ENCODE results near the gene CGB7. TPM values are rescaled to one million over a fixed set of nuclear protein-coding genes. Genes with fewer than 3 reads are reported as not detected.
"Not testable (repeated sequence)": the region's sequence is repeated elsewhere in the genome, so short reads cannot be mapped to it uniquely, and the experiment has no call there.

Gene CGB7
- total RNA-seq, 4 donors from 2014 or later: 0.20 TPM; not detected in 3

- in situ Hi-C loops (cut with MboI; ENCODE audit: low pct_ligation_motif_present in 1 of 4, low pct_unique_long_range_greater_than_20kb in 1 of 4, low sequenced_read_pairs in 3 of 4); H3K36me3 ChIP-seq; H3K9me3 ChIP-seq; H3K27ac ChIP-seq; H3K4me1 ChIP-seq; DNase-seq; H3K27me3 ChIP-seq; H3K4me3 ChIP-seq; intact Hi-C loops (cut with DNase I; ENCODE audit: low total_unique reads): not testable (repeated sequence)
- TF ChIP-seq CTCF (IDR thresholded peaks at IDR 0.05): peak in 1 of 5 experiments; percentile 26
- 45 to 93% methylated on average over 2 to 26 of the region's 28 CpGs for WGBS, 2 donors (ENCODE audit: low coverage in 1 of 2)
Observed at GRCh38 chr19:49031642-49032301, 25.8 kb downstream of the CGB7 start, which contains the start of gene CGB2. CGB2 (plus strand) TSS chr19:49031890; CDS start chr19:49032096, 206 bp downstream.

- H3K4me3 ChIP-seq; H3K27me3 ChIP-seq; H3K36me3 ChIP-seq; DNase-seq; in situ Hi-C loops (cut with MboI; ENCODE audit: low pct_ligation_motif_present in 1 of 4, low pct_unique_long_range_greater_than_20kb in 1 of 4, low sequenced_read_pairs in 3 of 4); H3K9me3 ChIP-seq; H3K4me1 ChIP-seq; intact Hi-C loops (cut with DNase I; ENCODE audit: low total_unique reads); H3K27ac ChIP-seq: not testable (repeated sequence)
- WGBS, 2 donors (ENCODE audit: low coverage in 1 of 2): 86 to 91% methylated on average over 1 to 4 of the region's 8 CpGs
Observed at GRCh38 chr19:49030323-49030722, 27.2 kb downstream of the CGB7 start.

GRCh38 chr19:49029749-49030148, 27.8 kb downstream of the CGB7 start:
- intact Hi-C loops (cut with DNase I; ENCODE audit: low total_unique reads); in situ Hi-C loops (cut with MboI; ENCODE audit: low pct_ligation_motif_present in 1 of 4, low pct_unique_long_range_greater_than_20kb in 1 of 4, low sequenced_read_pairs in 3 of 4); DNase-seq: not testable (repeated sequence)

DNA sequence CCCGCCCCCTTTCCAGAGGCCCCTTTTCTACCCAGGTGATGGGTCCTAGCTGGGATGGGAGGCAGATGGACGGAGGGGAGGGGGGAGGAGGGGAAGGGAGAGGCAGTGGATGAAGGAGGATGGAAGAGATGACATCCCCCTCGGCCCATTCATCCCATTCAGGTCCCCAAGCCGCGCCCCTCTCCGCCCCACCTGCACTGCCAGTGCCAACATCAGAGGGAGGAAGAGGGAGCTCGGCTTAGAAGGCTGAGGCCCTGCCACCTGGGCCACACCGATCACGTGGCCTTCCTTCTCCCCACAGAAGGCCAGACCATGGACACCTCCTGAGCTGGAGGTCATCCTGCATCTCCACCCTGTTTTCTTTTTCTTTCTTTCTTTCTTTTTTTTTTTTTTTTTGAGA, 28.9 kb downstream of the CGB7 start:
- H3K4me1 ChIP-seq; H3K27me3 ChIP-seq; DNase-seq; H3K9me3 ChIP-seq; H3K27ac ChIP-seq; intact Hi-C loops (cut with DNase I; ENCODE audit: low total_unique reads); H3K4me3 ChIP-seq; in situ Hi-C loops (cut with MboI; ENCODE audit: low pct_ligation_motif_present in 1 of 4, low pct_unique_long_range_greater_than_20kb in 1 of 4, low sequenced_read_pairs in 3 of 4); H3K36me3 ChIP-seq: not testable (repeated sequence)
- WGBS, 2 donors (ENCODE audit: low coverage in 1 of 2): 68% methylated on average over 9 of the region's 9 CpGs; no CpG with 5 or more reads in 1 of the 2 donors

More at GRCh38 chr19:49029749-49030148, 27.8 kb downstream of the CGB7 start:
- 91% methylated on average over 14 of the region's 14 CpGs; no CpG with 5 or more reads in 1 of the 2 donors for WGBS, 2 donors (ENCODE audit: low coverage in 1 of 2)
- H3K4me3 ChIP-seq, H3K4me1 ChIP-seq, H3K27me3 ChIP-seq, H3K27ac ChIP-seq, H3K36me3 ChIP-seq, H3K9me3 ChIP-seq: not testable (repeated sequence)

DNA sequence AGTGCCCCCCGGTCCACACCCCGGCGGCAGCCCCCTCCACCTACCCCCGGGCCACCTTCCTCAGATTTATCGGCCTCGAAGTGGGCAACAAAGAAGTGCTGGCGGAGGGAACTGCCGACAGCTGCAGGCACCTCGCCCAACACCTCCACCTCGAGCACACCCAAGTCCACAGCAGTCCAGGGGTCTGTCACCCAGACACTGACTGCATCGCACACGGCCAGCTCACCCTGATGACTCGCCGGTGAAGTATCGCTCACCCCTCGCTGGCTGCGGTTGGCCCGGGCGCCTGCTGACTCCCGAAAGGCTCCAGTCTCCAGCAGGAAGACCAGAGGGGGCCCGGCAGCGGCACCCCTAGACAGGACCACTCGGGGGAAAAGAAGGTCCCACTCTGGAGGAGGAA, 31.9 kb downstream of the CGB7 start:
- DNase-seq; H3K4me3 ChIP-seq; H3K36me3 ChIP-seq; H3K27ac ChIP-seq; H3K9me3 ChIP-seq; H3K4me1 ChIP-seq; intact Hi-C loops (cut with DNase I; ENCODE audit: low total_unique reads); in situ Hi-C loops (cut with MboI; ENCODE audit: low pct_ligation_motif_present in 1 of 4, low pct_unique_long_range_greater_than_20kb in 1 of 4, low sequenced_read_pairs in 3 of 4): not testable (repeated sequence)
- peaks cover 12% of the 10 kb centered on the region for H3K27me3 ChIP-seq
- WGBS, 2 donors (ENCODE audit: low coverage in 1 of 2): 60 to 85% methylated on average over 1 to 16 of the region's 23 CpGs

GRCh38 chr19:49025088-49025487, 32.5 kb downstream of the CGB7 start:
- intact Hi-C loops (cut with DNase I; ENCODE audit: low total_unique reads); H3K9me3 ChIP-seq; H3K36me3 ChIP-seq; H3K27ac ChIP-seq; DNase-seq; in situ Hi-C loops (cut with MboI; ENCODE audit: low pct_ligation_motif_present in 1 of 4, low pct_unique_long_range_greater_than_20kb in 1 of 4, low sequenced_read_pairs in 3 of 4); H3K4me1 ChIP-seq; H3K4me3 ChIP-seq: not testable (repeated sequence)
- 82 to 100% methylated on average over 2 to 4 of the region's 6 CpGs for WGBS, 2 donors (ENCODE audit: low coverage in 1 of 2)
- H3K27me3 ChIP-seq: peaks cover 17% of the 10 kb centered on the region

GRCh38 chr19:49024233-49024632, 33.3 kb downstream of the CGB7 start, which contains the start of gene CGB3:
CGB3 (minus strand) TSS chr19:49024333; CDS start chr19:49023971, 362 bp downstream.
- DNase-seq; intact Hi-C loops (cut with DNase I; ENCODE audit: low total_unique reads): not testable (repeated sequence)

More at GRCh38 chr19:49024233-49024632, 33.3 kb downstream of the CGB7 start, which contains the start of gene CGB3:
- H3K4me1 ChIP-seq; H3K9me3 ChIP-seq; in situ Hi-C loops (cut with MboI; ENCODE audit: low pct_ligation_motif_present in 1 of 4, low pct_unique_long_range_greater_than_20kb in 1 of 4, low sequenced_read_pairs in 3 of 4); H3K27ac ChIP-seq; H3K36me3 ChIP-seq; H3K4me3 ChIP-seq: not testable (repeated sequence)
- peaks cover 25% of the 10 kb centered on the region for H3K27me3 ChIP-seq
- WGBS, 2 donors (ENCODE audit: low coverage in 1 of 2): 60% methylated on average over 9 of the region's 15 CpGs; no CpG with 5 or more reads in 1 of the 2 donors

Data from transverse colon (tissue), 4 donors.